DMS 273 (cell line): ENCODE data around the gene CACNA1G.

ENCODE experiments used
- DNase-seq: peaks from one replicate; lab custom pipeline; 2025; ENCODE audit not compliant: unreplicated experiment; lab: John Stamatoyannopoulos, UW

CACNA1G gene

DNA sequence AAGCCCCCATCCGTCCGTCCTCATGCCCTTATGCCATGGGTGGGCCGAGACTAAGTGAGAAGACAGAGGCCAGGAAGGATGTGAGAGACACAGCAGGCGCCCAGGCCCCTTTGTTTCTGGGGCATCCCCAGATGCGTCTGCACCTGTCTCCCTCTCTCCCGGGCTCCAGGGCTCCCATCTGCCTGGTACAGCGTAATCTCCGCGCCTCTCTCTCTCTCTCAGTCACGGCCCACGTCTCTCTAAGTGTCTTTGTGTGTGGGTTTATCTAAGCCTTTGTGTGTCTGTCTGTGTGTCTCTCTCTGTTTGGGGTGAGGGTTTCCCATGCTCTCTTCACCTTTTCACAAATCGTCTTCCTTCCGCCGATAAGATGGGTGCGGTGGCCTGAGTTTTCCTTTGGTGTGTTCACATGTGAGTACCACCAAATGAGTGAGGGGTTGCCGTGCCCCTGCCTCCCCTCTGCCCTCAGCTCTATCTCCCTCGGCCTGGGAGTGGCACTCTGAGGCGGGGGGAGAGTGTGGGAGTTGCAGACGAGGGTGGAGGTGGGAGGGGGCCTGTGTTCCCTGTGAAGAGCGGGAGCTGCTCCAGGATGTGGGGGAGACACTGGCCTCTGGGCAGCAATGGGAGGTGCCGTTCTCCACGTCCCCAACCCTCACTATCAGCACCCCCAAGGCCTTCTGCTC is 48.3 kb downstream of the CACNA1G start:
- peak; percentile 81 for DNase-seq

DNA sequence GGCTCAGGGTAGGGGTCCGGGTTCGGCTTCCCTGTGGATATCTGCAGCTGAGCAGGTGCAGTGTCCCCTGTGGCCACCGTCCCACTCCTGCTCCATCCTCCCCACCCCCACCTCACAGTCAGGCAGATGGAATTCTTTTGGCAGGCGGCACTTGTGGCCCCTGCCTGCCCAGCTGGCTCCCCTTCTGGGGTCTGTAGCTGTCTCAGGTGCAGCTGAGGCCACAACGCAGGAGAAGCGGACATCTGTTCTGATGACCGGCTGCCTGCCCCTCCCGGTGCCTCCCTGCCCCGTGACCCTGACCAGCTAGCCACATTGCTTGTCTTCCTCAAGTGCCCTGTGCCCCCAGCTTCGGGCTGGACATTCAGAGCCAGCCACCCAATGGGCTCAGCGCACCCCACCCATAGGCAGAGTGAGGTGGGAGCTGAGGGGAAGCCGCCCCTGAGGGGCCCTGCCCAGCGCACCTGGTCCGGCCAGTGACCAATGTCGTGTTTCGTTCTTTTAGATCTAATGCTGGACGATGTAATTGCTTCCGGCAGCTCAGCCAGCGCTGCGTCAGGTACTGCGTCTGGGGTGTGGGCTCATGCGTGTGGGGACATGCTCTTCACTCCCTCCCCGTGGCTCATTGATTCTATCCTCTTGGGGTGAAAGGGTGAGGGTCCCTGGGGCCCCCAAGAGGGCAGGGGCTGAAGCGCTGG is 49.0 kb downstream of the CACNA1G start:
- DNase-seq, result peak; percentile 81

DNA sequence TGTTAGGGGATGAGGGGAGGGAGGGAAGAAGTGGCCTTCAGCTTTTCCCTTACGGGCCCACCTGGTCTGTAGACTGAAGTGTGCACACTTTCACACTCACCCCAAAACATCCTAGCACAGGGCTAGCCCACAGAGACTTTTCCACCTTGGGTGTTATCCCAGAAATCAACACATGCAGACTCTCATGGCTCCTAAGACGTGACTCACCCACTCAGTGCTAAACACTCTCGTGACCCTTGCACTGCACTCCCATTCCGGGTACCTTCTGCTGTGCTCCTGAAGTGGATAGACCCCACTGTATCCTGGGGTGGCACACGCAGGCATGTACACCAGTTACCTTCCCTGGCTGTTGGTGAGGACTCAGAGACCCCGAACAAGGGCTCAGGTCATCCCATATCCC is 51.1 kb downstream of the CACNA1G start:
- no peak for DNase-seq

DNA sequence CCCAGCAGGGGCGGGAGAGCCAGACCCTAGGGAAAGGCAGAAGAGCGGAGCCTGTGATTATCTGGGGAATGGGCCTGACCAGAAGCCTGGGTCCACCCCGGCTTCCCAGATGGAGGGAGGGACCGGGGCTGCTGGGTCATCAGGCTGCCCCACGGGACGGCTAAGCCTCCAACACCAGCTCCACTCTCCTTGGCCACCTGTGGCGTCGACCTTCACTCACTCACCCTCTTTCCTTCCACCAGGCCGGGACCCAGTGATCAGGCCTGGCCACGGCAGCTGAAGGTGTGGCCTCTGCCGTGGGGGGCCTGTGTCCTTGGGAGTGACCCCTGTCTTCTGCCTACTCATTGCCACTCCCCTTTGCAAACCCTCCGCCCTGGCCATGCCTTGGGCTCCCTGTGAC is 51.8 kb downstream of the CACNA1G start:
- DNase-seq, result no peak

DNA sequence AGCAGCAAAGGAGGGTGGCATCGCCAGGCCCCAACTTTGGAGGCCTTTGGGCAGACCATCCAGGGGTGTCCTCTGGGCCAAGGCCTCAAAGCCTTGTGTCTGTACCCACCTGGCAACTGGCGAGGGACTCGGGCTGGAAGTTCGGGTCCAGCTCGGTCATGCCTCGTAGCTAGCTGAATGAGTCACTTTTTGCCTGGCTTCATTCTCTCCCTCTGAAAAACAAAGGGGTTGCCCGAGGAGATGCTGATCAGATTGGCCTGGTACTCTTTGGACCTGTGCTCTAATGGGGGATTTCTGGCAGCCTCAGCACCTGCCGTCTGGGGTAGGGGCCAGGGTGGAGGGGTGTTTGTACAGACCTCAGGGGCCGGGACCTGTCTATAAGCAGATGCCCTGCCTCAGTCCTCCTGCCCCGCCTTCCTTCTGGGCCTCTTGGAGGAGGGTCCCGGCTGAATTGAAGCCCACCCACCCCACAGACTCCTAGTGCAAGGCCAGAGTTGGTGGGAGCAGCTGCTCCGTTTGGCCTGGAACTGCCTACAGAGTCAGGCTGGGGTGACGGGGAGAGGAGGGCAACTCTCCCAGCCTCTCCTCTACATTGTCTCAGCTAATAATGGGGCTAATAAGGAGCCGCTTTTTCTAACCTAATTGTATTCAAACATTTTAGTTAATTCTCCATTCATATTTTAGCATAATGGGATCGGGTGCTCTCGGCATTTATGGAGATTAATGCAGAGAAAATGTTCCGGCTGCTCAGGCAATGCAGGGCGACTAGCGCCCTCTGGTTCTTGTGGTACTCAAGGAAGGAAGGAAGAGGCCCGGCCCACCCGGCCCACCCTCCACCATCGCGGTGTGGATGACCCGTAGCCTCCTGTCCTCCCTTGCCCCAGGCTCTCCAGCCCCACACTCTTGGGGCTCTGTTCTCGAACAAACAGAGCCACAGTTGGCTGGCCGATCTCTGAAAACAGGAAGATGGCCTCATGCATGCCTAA is 52.8 kb downstream of the CACNA1G start:
- DNase-seq, result peak; percentile 32

DNA sequence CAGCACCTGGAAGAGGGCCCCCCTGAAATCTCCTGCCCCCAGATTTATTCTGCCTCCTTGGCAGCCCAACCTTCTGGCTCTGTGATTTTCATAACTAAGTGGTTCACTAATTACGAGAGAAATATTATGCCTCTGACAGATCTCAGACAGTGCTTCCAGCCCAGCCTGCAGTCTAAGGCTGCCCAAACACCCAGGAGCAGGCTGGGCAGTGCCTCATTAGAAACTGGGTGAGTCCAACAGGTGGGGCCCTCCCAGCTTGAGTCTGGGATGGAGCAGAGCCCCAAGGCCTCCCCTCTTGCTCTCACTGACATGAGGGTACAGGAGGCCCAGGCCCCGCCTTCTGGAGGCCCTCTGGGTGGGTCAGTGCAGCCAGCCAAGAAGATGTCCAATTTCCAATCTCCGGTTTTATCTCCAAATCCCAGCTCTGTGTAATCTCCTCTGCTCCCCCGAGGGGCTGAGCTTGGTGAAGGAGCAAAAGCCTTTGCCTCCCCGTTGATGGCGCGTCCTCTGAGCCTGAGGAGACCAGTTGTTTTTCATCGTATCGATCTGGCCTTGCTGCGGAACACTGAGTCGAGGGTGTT is 54.0 kb downstream of the CACNA1G start:
- peak; percentile 26 for DNase-seq

DNA sequence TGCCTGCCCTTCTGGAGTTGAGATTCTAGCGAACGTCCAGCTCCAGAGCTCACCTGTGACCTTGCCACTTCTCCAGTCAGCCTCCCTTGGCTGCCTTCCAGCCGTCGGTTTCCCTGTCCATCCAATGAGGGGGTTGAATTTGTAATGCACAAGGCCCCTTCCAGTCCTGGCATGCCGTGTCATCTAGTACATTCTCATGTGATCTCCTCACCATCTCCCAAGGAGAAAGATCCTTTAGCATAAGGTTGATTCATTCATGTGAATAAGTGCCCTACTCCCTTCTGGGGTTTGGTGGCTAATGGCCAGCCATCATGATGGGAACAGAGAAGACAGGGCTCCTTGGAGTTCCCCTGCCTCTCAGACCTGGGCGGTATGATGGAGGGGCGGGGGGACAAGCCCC is 55.3 kb downstream of the CACNA1G start:
- DNase-seq, result no peak

DNA sequence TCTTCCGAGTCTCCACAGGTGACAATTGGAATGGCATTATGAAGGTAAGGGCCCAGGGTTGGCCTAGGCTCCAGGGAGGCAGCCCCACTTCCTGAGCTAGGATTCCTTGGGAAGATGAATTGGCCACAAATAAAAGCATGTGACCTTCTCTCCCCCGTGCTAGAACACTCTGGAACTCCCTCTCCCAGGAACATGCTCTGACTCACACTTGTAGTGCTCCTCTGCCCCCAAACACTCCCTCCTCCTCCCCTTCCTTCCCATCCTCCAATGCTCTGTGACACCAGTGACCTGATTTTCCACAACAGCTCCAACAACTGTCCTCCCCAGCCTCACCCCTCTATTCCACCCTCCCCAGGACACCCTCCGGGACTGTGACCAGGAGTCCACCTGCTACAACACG is 57.8 kb downstream of the CACNA1G start:
- DNase-seq, result no peak

DNA sequence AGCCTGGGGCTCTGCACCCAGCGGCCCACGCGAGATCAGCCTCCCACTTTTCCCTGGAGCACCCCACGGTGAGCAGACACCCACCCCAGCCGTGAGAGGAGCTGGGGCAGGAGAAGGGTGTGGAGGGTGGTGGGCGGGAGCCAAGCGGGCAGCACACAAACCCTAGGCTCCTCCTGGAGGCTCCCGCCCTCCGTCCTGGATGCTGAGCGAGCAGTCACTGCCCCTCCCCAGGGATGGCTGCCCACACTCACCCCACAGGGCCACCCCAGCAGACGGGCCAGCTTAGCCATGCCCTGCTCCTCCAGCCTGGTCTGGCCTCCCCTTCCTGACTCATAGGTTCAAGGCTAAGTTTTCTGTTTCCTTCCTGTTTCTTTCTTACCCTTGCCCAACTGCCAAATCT is 58.4 kb downstream of the CACNA1G start:
- DNase-seq, result no peak

DNA sequence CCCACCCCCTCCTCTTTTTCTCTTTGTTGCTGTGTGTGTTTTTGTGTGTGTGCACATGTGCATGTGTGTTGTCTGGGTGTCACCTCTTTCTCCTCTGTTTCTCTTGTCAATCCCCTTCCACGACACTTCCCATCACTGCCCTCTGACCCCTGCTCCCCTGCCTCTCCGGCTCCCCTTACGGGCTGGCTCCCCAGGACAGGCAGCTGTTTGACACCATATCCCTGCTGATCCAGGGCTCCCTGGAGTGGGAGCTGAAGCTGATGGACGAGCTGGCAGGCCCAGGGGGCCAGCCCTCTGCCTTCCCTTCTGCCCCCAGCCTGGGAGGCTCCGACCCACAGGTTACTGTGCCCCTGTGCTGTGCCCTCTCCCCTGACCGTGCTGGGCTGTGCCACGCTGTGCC is 59.0 kb downstream of the CACNA1G start:
- no peak for DNase-seq

DNA sequence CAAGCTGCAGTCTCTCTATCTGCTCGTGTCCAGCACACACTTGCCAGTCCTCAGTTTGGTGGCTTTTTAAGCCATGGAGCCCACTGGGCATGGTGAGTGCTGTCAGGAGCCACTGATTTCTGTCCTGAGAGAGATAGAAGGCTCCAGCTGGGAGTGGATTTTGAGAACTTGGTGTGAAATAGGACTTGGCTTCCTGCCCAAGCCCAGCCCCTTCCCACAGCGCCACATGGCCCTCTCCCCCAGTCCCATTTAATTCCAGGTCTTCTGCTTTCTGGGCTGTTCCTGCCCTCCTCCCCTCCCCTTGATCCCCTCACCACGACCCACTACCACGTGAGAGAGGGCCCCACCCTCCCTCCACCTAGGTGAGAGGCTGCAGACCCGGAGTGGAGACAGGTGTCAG is 59.7 kb downstream of the CACNA1G start:
- no peak for DNase-seq

DNA sequence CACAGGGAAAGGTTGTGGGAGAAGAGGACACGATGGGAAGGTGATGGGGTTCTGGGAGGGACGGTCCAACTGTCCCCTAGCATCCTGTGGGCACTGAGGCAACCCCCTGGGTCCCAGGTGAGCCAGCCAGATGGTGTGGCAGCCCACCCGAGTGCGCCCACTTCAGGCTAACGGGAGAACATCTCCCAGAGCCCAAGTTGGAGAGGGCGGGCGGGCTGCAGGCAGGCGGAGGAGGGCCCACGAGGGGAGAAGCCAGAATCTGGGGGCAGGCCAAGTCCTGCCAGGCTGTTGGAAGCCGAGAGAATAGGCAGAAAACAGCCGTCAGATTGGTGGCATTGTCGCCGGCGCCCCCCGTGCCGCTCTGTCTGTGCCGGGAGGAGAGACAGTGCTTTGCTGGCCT is 60.3 kb downstream of the CACNA1G start:
- peak; percentile 38 for DNase-seq

DNA sequence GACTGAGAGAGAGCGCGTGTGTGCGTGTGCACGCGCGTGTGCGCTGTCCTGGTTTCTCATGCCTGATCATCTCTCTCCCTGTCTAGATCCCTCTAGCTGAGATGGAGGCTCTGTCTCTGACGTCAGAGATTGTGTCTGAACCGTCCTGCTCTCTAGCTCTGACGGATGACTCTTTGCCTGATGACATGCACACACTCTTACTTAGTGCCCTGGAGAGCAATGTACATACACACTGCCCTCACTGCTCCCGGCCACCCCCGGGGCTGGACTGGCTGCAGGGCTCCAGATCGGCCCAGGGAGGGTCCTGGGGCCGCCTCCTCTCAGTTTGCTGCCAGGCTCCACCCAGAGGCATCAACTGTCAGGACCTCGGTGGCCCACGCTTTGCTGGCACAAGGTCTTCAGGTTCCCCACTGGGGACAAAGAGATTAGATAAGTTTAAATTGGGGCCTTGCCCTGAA is 61.1 kb downstream of the CACNA1G start:
- no peak for DNase-seq

DNA sequence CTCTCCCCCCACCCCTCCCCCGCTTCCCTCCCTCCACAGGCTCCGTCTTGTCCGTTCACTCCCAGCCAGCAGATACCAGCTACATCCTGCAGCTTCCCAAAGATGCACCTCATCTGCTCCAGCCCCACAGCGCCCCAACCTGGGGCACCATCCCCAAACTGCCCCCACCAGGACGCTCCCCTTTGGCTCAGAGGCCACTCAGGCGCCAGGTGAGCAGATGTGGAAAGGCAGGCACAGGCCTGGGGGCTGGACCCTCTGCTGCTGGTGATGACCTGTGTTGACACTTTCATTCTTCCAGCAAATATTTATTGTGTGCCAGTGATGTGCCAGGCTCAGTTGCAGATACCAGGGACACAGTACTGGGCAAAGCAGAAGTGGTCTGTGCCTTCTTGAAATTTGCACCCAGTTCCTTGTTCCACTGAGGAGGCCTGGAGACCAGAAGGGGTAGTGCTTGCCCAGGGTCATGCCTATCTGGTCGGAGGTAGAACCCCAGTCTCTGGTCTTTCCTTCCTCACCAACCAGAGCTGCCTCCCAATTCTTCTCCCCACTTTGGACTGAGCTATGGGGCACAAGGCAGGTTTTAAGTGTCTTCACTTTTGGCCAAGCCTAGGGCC is 63.9 kb downstream of the CACNA1G start:
- DNase-seq, result no peak

DNA sequence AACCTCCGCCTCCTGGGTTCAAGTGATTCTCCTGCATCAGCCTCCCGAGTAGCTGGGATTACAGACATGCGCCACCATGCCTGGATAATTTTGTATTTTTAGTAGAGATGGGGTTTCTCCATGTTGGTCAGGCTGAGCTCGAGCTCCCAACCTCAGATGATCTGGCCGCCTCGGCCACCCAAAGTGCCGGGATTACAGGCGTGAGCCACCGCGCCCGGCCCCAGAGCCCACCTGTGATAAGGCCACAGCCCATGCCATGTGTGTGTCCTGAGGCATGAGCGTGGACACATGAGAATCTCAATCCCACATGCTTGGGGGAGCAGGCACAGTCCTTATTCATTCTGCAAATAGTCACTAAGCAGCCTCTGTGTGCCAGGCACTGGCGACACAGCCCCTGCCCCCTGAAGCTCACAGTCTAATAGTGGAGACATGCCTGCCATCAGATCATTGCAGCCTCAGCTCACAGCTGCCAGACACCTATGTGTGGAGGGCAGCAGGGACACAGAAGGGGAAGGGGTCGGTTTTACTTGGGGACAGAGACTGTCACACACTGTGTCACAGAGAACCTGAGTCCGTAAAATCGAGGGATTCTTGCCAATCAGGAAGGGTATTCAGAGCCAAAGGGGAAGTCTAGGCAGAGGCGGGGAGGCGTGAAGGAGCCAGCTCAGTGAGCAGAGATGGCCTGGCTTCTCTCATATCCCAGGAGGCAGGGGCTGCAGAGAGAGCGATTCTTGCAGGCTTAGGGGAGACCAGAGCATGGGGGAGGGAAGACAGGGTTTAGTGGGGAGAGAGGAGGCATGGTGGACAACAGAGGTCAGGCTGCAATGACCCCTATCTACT is 64.7 kb downstream of the CACNA1G start:
- DNase-seq, result no peak

DNA sequence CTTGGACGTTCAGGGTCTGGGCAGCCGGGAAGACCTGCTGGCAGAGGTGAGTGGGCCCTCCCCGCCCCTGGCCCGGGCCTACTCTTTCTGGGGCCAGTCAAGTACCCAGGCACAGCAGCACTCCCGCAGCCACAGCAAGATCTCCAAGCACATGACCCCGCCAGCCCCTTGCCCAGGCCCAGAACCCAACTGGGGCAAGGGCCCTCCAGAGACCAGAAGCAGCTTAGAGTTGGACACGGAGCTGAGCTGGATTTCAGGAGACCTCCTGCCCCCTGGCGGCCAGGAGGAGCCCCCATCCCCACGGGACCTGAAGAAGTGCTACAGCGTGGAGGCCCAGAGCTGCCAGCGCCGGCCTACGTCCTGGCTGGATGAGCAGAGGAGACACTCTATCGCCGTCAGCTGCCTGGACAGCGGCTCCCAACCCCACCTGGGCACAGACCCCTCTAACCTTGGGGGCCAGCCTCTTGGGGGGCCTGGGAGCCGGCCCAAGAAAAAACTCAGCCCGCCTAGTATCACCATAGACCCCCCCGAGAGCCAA is 65.6 kb downstream of the CACNA1G start:
- peak; percentile 91 for DNase-seq

DNA sequence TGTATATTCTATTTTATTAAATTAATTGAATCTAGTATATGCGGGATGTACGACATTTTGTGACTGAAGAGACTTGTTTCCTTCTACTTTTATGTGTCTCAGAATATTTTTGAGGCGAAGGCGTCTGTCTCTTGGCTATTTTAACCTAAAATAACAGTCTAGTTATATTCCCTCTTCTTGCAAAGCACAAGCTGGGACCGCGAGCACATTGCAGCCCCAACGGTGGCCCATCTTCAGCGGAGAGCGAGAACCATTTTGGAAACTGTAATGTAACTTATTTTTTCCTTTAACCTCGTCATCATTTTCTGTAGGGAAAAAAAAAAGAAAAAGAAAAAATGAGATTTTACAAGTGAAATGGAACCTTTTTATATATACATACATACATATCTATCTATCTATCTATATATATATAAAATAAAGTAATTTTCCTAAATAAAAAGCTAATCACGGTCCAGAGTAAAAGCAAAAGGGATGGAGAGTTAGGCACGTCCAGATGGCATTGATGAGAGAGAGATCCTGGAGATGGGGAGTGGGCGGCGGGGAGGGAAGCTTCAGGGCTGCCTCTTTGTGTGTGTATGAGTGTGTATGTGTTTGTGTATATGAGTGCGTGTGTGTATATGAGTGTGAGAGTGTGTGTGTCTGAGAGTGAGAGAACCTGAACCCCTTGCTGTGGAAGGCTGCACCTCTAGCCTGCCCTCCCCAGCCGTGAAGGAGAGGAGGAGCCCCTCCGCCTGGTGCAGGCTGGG is 66.7 kb downstream of the CACNA1G start:
- no peak for DNase-seq

DNA sequence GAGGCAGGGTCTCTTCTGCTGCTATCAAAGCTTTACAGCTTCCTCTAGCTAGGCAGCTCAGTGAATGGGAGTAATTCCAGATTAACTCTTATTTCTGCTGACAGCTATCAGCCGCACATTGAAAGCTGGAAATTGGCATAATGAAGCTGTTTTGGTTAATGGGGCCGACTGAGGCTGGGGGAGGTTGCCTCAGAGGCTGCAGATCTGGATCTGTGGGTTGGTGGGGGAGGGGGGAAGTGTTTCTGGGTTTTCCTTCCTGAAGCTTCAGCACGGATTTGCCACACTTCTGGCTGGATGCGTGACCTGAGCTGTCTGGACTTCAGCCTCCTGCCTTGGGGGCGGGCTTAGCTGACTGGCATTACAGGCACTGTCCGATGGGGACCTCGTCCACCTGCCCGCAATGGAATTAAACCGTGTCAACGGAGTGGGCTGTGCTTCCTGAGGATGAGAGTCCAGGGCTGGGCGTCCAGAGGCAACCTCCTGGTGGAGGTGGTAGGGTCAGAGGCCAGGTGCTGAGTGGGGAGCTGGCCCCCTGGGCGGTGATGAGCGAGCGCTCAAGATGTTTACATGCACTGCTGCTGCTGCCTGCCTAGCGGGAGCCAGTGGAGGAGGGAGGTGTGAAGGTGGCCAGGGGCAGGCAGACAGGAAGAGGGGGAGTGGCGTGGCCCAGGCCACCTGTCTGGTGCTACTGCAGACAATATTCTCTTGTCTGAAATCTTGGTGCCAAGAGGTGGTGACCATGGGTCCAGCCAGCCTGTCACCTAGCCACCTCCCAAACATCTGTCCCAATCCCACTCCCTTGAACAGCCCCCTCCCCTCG is 67.5 kb downstream of the CACNA1G start:
- DNase-seq, result peak; percentile 24
